K562 (cell line): ENCODE results near the gene P2RY14. TPM values are rescaled to one million over a fixed set of nuclear protein-coding genes. Genes with fewer than 3 reads are reported as not detected.

Experiments used
- ATAC-seq: fragments of 200-7000 bp; cut with Tn5 transposase; 3 replicates; pipeline ENCODE4 v1.9.1; 2020; ENCODE audit warnings: moderate library complexity
- BruUV-seq: library from RNA; stranded (reverse); fragments of 400-500 nt; replicated peaks from 2 replicates; lab custom pipeline; 2021; lab: Mats Ljungman, UMichigan
- CTCF ChIA-PET: fragments of 300-600 bp; formaldehyde crosslinking; extraction: SDS; loops from one replicate; lab custom pipeline; 2021; ENCODE audit warnings: low intra/inter-chr PET ratio; lab: Yijun Ruan, JAX
- POLR2A ChIA-PET: fragments of 300-600, 350-650 bp; sonication (Branson Sonifier 250); formaldehyde crosslinking; extraction: SDS; loops from one replicate; lab custom pipeline; 2021; ENCODE audit warnings: antibody characterized with exemption, inconsistent platforms; lab: Yijun Ruan, JAX
- DNase-seq, 4 experiments: peaks; one replicate each; pipeline versions ENCODE4 v3.0.0 to v3.0.0-alpha.2; 2011 to 2018; ENCODE audit warnings: low spot score in 3 of 4, mixed read lengths in 3 of 4; ENCODE audit errors: extremely low read depth in 1 of 4
- FAIRE-seq: peaks from 2 replicates; lab custom pipeline; 2011; peaks lifted over from hg19 to GRCh38; lab: Jason Lieb, UNC
- H2AFZ ChIP-seq: 2 replicates; pipeline ENCODE4 v1.6.0; 2011; ENCODE audit warnings: low read depth, low read length, control low read depth, inconsistent platforms
- H3K27ac ChIP-seq: fragments of 200-600 bp; 3 replicates; pipeline ENCODE4 v1.8.0; 2011; ENCODE audit warnings: low read depth, mild to moderate bottlenecking, control low read depth, inconsistent platforms, low read length, moderate library complexity, mixed read lengths; ENCODE audit errors: extremely low read depth
- H3K27me3 ChIP-seq, 2 experiments: fragments of 300-600 bp in 1 of 2; 2 replicates in 1 of 2; 3 replicates in 1 of 2; pipeline versions ENCODE4 v1.6.0 to v1.8.0; 2011; ENCODE audit warnings: inconsistent platforms in 2 of 2, low read length in 2 of 2, mild to moderate bottlenecking in 1 of 2, mixed read lengths in 1 of 2, moderate library complexity in 1 of 2; ENCODE audit not compliant: control insufficient read depth in 2 of 2, insufficient read depth in 2 of 2
- H3K36me3 ChIP-seq: fragments of 300-600 bp; 3 replicates; pipeline ENCODE4 v1.8.0; 2011; ENCODE audit warnings: mild to moderate bottlenecking, low read length, inconsistent platforms; ENCODE audit not compliant: control insufficient read depth, insufficient read depth
- H3K4me1 ChIP-seq, 2 experiments: fragments of 200-600 bp in 1 of 2; replicated peaks in 1 of 2; 2 replicates in 1 of 2; 3 replicates in 1 of 2; pipeline versions ENCODE4 v1.5.1 to v1.8.0; 2011; ENCODE audit warnings: inconsistent platforms in 2 of 2, low read length in 2 of 2, mild to moderate bottlenecking in 1 of 2, mixed read lengths in 1 of 2, moderate library complexity in 1 of 2; ENCODE audit not compliant: control insufficient read depth in 2 of 2, insufficient read depth in 2 of 2
- H3K4me2 ChIP-seq: 2 replicates; pipeline ENCODE4 v1.6.1; 2011; ENCODE audit warnings: low read length, control low read depth, inconsistent platforms, mixed read lengths; ENCODE audit not compliant: insufficient read depth
- H3K4me3 ChIP-seq: fragments of 200-600 bp; sonication (generic), shearing (Covaris generic); 2 replicates; pipeline ENCODE4 v1.5.1; 2016; ENCODE audit warnings: control low read depth, inconsistent platforms
- H3K79me2 ChIP-seq: fragments of 200-600 bp; 3 replicates; pipeline ENCODE4 v1.8.0; 2011; ENCODE audit warnings: low read length, inconsistent platforms; ENCODE audit not compliant: control insufficient read depth, insufficient read depth
- H3K9ac ChIP-seq, 2 experiments: 2 replicates each; pipeline versions ENCODE4 v1.6.0 to v1.6.1; 2011; ENCODE audit warnings: low read depth in 2 of 2, low read length in 2 of 2, control low read depth in 1 of 2, inconsistent platforms in 1 of 2, mild to moderate bottlenecking in 1 of 2, mixed read lengths in 1 of 2; ENCODE audit not compliant: insufficient read depth in 1 of 2
- H3K9me1 ChIP-seq: one replicate; pipeline ENCODE4 v1.6.0; 2011; ENCODE audit warnings: inconsistent platforms, mild to moderate bottlenecking, low read length, moderate library complexity; ENCODE audit not compliant: control insufficient read depth, insufficient read depth
- H3K9me3 ChIP-seq: replicated peaks from 2 replicates; pipeline ENCODE4 v1.5.1; 2011; ENCODE audit warnings: low read depth, low read length, inconsistent platforms; ENCODE audit not compliant: control insufficient read depth, insufficient read depth
- H4K20me1 ChIP-seq: replicated peaks from 2 replicates; pipeline ENCODE4 v1.6.1; 2011; ENCODE audit warnings: low read length, inconsistent platforms, mixed read lengths; ENCODE audit not compliant: control insufficient read depth, insufficient read depth
- L3MBTL2 ChIP-seq: fragments of 450-650 bp; IDR thresholded peaks from 2 replicates; pipeline ENCODE4 v1.6.1; 2016; ENCODE audit warnings: mild to moderate bottlenecking, moderate library complexity
- PKNOX1 ChIP-seq: fragments of 450-650 bp; IDR thresholded peaks from 2 replicates; pipeline ENCODE4 v1.6.1; 2016
- RREB1 ChIP-seq: fragments of 250-450 bp; sonication (Bioruptor Pico); IDR thresholded peaks from 2 replicates; pipeline ENCODE4 v1.4.0; 2020
- SRSF7 ChIP-seq: fragments of 200-400 bp; formaldehyde crosslinking; optimal IDR thresholded peaks from 2 replicates; pipeline ENCODE3; 2017; ENCODE audit warnings: mild to moderate bottlenecking, low read depth, low read length
- ZNF165 ChIP-seq: fragments of 250-450 bp; sonication (Bioruptor Pico); IDR thresholded peaks from 2 replicates; pipeline ENCODE4 v1.4.0; 2020; ENCODE audit warnings: borderline replicate concordance
- ZNF707 ChIP-seq: fragments of 250-450 bp; sonication (Bioruptor Pico); conservative IDR thresholded peaks from 2 replicates; pipeline ENCODE4 v1.8.0; 2022; ENCODE audit warnings: inconsistent platforms, mild to moderate bottlenecking, moderate library complexity
- WGBS: fragments of 100-300 bp; shearing (Covaris generic); methylation state at CpG from one replicate; pipeline ENCODE4 v1.1.6; 2016; ENCODE audit warnings: low coverage, mixed read lengths; ENCODE audit not compliant: insufficient coverage; ENCODE audit errors: missing lambda C conversion rate; 5-methylcytosine and 5-hydroxymethylcytosine counted together
- in situ Hi-C: fragments of 300-500 bp; cut with MboI; formaldehyde crosslinking; loops from 4 replicates; pipeline ENCODE4 v1.15.0; 2018; ENCODE audit warnings: inconsistent platforms, mixed read lengths
- intact Hi-C: fragments of 100-400 bp; cut with micrococcal nuclease; formaldehyde crosslinking; loops from 2 replicates; pipeline ENCODE4 v1.14.2; 2022
- polyA plus RNA-seq, 8 experiments: library from polyadenylated mRNA; depleted of rRNA in 4 of 8; stranded (reverse) in 5 of 8; unstranded in 3 of 8; fragments of >200 nt; fragmentation: Nextera tagmentation in 2 of 8; fragmentation: Illumina TruSeq in 1 of 8; extraction: Ambion mirVana in 2 of 8; extraction: Trizol in 1 of 8; gene quantifications; 2 replicates each; pipeline versions ENCODE4 v1.2.1 to v1.2.3, GENCODE V29; 2011 to 2014; ENCODE audit warnings: inconsistent platforms in 1 of 8, missing spikeins in 1 of 8
- total RNA-seq, 7 experiments: library from RNA; depleted of rRNA in 6 of 7; stranded (reverse); fragments of >200 nt in 6 of 7; fragmentation: Illumina TruSeq in 2 of 7; extraction: Trizol in 2 of 7; gene quantifications; 2 replicates each; pipeline versions ENCODE4 v1.2.1 to v1.2.3, GENCODE V29; 2011 to 2021; ENCODE audit warnings: low replicate concordance in 1 of 7

Gene P2RY14
- total and polyA plus RNA-seq, 9 of the 15 experiments (the other 6 are each of a cell fraction or from before 2014, with no cell fraction given), result not detected

GRCh38 chr3:151224268-151224866 lies 54.0 kb downstream of the P2RY14 start:
- TF ChIP-seq RREB1 (CRISPR knock-in tag) (no peak), PKNOX1 (no peak), SRSF7 (no peak), ZNF707 (no peak), ZNF165 (CRISPR knock-in tag) (no peak), L3MBTL2 (no peak)
- H3K9me3 ChIP-seq, result no peaks in the 10 kb centered on the region
- H3K27ac ChIP-seq, result no peak overlapping the region
- no TSS peak for BruUV-seq
- H3K4me3 ChIP-seq, result no peak overlapping the region
- ATAC-seq, result no peak
- no peaks in the 10 kb centered on the region for H4K20me1 ChIP-seq
- POLR2A ChIA-PET, result no interaction called here
- DNase-seq, result no peak
- CTCF ChIA-PET, result no interaction called here
- H3K79me2 ChIP-seq, result no peaks in the 10 kb centered on the region
- no peaks in the 10 kb centered on the region; a peak in 1 of 5 replicates for H3K27me3 ChIP-seq
- no peaks in the 10 kb centered on the region for H3K36me3 ChIP-seq
- in situ Hi-C loops, result no loop called here
- intact Hi-C loops, result no loop called here
- H3K4me1 ChIP-seq, result no peaks in the 10 kb centered on the region
- H2AFZ ChIP-seq, result no peak overlapping the region
- WGBS, result 0% methylated on average over 4 of the region's 4 CpGs
- no peak overlapping the region for H3K4me2 ChIP-seq
- no peak for FAIRE-seq
- H3K9ac ChIP-seq, result no peak overlapping the region
- peaks cover 3% of the 10 kb centered on the region for H3K9me1 ChIP-seq
